GM18873 (cell line): ENCODE data around the gene SPC25.
A peak's percentile ranks its signal among the peaks of the same experiment; 100 is the strongest.
"Not testable (repeated sequence)": the region's sequence is repeated elsewhere in the genome, so short reads cannot be mapped to it uniquely, and the experiment has no call there.

Source experiments
- ATAC-seq: cut with Tn5 transposase; IDR thresholded peaks from one replicate; pipeline ENCODE4 v1.9.1; 2021; ENCODE audit warnings: mild to moderate bottlenecking, moderate library complexity, moderate number of reproducible peaks; ENCODE audit not compliant: unreplicated experiment, low FRiP score

The SPC25 gene

GRCh38 chr2:168890006-168890782, at the start of gene SPC25:
TSS of gene SPC25 (minus strand) at chr2:168890430. CDS start at chr2:168889519, 911 bp downstream.
- ATAC-seq: peak; percentile 100

GRCh38 chr2:168939918-168940317, 49.7 kb upstream of the SPC25 start:
- ATAC-seq: peak; percentile 65

- ATAC-seq: no peak
Measured at GRCh38 chr2:168939061-168939460, 48.8 kb upstream of the SPC25 start.

GRCh38 chr2:168935810-168936581, 45.8 kb upstream of the SPC25 start:
- no peak for ATAC-seq

GRCh38 chr2:168934826-168935225, 44.6 kb upstream of the SPC25 start:
- ATAC-seq: no peak

GRCh38 chr2:168932174-168932573, 41.9 kb upstream of the SPC25 start:
- ATAC-seq: not testable (repeated sequence)

- ATAC-seq: no peak
Measured at GRCh38 chr2:168930242-168930641, 40.0 kb upstream of the SPC25 start.

GRCh38 chr2:168929031-168929430, 38.8 kb upstream of the SPC25 start:
- ATAC-seq: no peak

- ATAC-seq: no peak
Measured at GRCh38 chr2:168928113-168928831, 38.0 kb upstream of the SPC25 start.

- ATAC-seq: no peak
Measured at GRCh38 chr2:168926621-168927386, 36.6 kb upstream of the SPC25 start.

GRCh38 chr2:168920504-168921157, 30.4 kb upstream of the SPC25 start:
- no peak for ATAC-seq

GRCh38 chr2:168916331-168916675, 26.1 kb upstream of the SPC25 start:
- no peak for ATAC-seq

GRCh38 chr2:168915441-168916330, 25.5 kb upstream of the SPC25 start:
- ATAC-seq: no peak

- no peak for ATAC-seq
Measured at GRCh38 chr2:168913495-168913894, 23.3 kb upstream of the SPC25 start.

- ATAC-seq: no peak
Measured at GRCh38 chr2:168912901-168913369, 22.7 kb upstream of the SPC25 start.

- ATAC-seq: no peak
Measured at GRCh38 chr2:168912466-168912865, 22.2 kb upstream of the SPC25 start.

- no peak for ATAC-seq
Measured at GRCh38 chr2:168910330-168910729, 20.1 kb upstream of the SPC25 start.

- no peak for ATAC-seq
Measured at GRCh38 chr2:168907940-168908662, 17.9 kb upstream of the SPC25 start.
